ENCODE data around the gene GRHL3.

DNA sequence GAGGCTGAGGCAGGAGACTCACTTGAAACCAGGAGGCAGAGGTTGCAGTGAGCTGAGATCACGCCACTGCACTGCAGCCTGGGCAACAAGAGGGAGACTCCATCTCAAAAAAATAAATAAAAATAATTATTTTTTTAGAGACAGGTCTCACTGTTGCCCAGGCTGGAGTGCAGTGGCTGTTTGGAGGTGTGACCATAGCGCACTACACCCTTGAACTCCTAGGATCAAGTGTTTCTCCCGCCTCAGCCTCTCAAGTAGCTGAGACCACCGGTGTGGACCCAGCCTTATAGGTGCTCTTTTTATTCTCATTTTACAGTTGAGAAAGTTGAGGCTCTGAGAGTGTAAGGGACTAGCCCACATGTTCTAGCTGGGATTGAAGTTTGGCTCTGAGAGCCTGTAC is 15.6 kb upstream of the GRHL3 start:
- TF ChIP-seq EZH2 (IDR thresholded peaks at IDR 0.05; ENCODE audit: insufficient read depth, poor library complexity, severe bottlenecking) (no peak), EZH2phosphoT487 (IDR thresholded peaks at IDR 0.05; ENCODE audit: insufficient read depth, low read depth) (no peak)
